GM19438 (cell line): Measurements from ENCODE around the gene NXNL1.

Experiments
- ATAC-seq: cut with Tn5 transposase; IDR thresholded peaks from one replicate; pipeline ENCODE4 v1.9.1; 2021; ENCODE audit warnings: low read depth; ENCODE audit not compliant: unreplicated experiment

NXNL1 gene

GRCh38 chr19:17458970-17459369, 1.8 kb downstream of the NXNL1 start:
- ATAC-seq: no peak

- ATAC-seq: no peak
Observed at GRCh38 chr19:17457616-17458015, 3.1 kb downstream of the NXNL1 start.

- no peak for ATAC-seq
Observed at GRCh38 chr19:17456127-17456526, 4.6 kb downstream of the NXNL1 start.

- no peak for ATAC-seq
Observed at GRCh38 chr19:17455308-17456123, 5.2 kb downstream of the NXNL1 start.

- no peak for ATAC-seq
Observed at GRCh38 chr19:17454576-17455071, 6.1 kb downstream of the NXNL1 start.

GRCh38 chr19:17451820-17452219, 8.9 kb downstream of the NXNL1 start:
- no peak for ATAC-seq

- ATAC-seq: no peak
Observed at GRCh38 chr19:17450264-17451075, 10.3 kb downstream of the NXNL1 start.

GRCh38 chr19:17448131-17448967, 12.4 kb downstream of the NXNL1 start, which contains the start of gene TMEM221:
Gene TMEM221, minus strand, starts transcription at chr19:17448668. Its CDS starts 206 bp downstream, at chr19:17448462.
- no peak for ATAC-seq

GRCh38 chr19:17447704-17448130, 13.0 kb downstream of the NXNL1 start:
- ATAC-seq: no peak

GRCh38 chr19:17445526-17446165, 15.1 kb downstream of the NXNL1 start:
- ATAC-seq: no peak

GRCh38 chr19:17441241-17442021, 19.3 kb downstream of the NXNL1 start:
- no peak for ATAC-seq

GRCh38 chr19:17436874-17437267, 23.9 kb downstream of the NXNL1 start:
- ATAC-seq: no peak

- no peak for ATAC-seq
Observed at GRCh38 chr19:17436094-17436873, 24.4 kb downstream of the NXNL1 start.

GRCh38 chr19:17435218-17435617, 25.5 kb downstream of the NXNL1 start:
- ATAC-seq: no peak

GRCh38 chr19:17431417-17431816, 29.3 kb downstream of the NXNL1 start:
- no peak for ATAC-seq

GRCh38 chr19:17429641-17430113, 31.0 kb downstream of the NXNL1 start:
- ATAC-seq: no peak

GRCh38 chr19:17424743-17425365, 35.9 kb downstream of the NXNL1 start:
- ATAC-seq: no peak
